Thyroid gland (tissue), 4 donors: ENCODE measurements around the gene HNRNPAB.

Experiments
- POLR2A ChIP-seq, 2 donors: fragments of 450-650 bp; IDR thresholded peaks; one replicate each; pipeline ENCODE4 v1.6.1; 2017; ENCODE audit warnings: antibody characterized with exemption in 2 of 2, mild to moderate bottlenecking in 2 of 2, moderate library complexity in 1 of 2
- TF ChIP-seq, protein P1 (sequence below), 6 experiments: fragments of 200-600 bp in 3 of 6; fragments of 450-650 bp in 3 of 6; sonication (generic) in 3 of 6; IDR thresholded peaks; one replicate each; pipeline ENCODE4 v1.5.1; 2016 to 2019; ENCODE audit warnings: antibody characterized with exemption in 6 of 6, mild to moderate bottlenecking in 2 of 6, inconsistent platforms in 1 of 6, moderate library complexity in 1 of 6

DNA sequence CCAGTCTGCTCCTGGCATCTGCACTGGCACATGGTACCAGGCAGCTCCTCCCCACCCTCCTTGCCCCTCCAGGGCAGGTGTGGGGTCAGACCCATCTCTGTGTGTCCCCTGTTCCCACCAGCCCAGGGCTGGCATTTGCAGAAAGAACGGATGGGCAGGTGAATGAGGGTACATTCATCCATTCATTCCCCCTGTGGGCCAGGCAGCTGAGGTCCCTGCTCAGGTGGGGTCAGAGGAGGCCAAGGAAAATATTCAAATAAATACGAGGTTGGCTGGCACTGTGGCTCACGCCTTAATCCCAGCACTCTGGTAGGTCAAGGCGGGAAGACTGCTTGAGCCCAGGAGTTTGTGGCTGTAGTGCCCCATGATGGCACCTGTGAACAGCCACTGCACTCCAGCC is 53.3 kb downstream of the HNRNPAB start:
- TF ChIP-seq, protein P1, sequence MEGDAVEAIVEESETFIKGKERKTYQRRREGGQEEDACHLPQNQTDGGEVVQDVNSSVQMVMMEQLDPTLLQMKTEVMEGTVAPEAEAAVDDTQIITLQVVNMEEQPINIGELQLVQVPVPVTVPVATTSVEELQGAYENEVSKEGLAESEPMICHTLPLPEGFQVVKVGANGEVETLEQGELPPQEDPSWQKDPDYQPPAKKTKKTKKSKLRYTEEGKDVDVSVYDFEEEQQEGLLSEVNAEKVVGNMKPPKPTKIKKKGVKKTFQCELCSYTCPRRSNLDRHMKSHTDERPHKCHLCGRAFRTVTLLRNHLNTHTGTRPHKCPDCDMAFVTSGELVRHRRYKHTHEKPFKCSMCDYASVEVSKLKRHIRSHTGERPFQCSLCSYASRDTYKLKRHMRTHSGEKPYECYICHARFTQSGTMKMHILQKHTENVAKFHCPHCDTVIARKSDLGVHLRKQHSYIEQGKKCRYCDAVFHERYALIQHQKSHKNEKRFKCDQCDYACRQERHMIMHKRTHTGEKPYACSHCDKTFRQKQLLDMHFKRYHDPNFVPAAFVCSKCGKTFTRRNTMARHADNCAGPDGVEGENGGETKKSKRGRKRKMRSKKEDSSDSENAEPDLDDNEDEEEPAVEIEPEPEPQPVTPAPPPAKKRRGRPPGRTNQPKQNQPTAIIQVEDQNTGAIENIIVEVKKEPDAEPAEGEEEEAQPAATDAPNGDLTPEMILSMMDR (IDR thresholded peaks at IDR 0.05), result no peak
- TF ChIP-seq POLR2A (IDR thresholded peaks at IDR 0.05), result no peak
